Measurements from ENCODE around the gene LCMT1. TPM values are rescaled to one million over a fixed set of nuclear protein-coding genes. Genes with fewer than 3 reads are reported as not detected.
A peak's percentile ranks its signal among the peaks of the same experiment; 100 is the strongest.

The LCMT1 gene
- total and polyA plus RNA-seq, 9 of the 15 experiments (the other 6 are each of a cell fraction or from before 2014, with no cell fraction given) = 20.0 to 42.8 (median 32.3) TPM

DNA sequence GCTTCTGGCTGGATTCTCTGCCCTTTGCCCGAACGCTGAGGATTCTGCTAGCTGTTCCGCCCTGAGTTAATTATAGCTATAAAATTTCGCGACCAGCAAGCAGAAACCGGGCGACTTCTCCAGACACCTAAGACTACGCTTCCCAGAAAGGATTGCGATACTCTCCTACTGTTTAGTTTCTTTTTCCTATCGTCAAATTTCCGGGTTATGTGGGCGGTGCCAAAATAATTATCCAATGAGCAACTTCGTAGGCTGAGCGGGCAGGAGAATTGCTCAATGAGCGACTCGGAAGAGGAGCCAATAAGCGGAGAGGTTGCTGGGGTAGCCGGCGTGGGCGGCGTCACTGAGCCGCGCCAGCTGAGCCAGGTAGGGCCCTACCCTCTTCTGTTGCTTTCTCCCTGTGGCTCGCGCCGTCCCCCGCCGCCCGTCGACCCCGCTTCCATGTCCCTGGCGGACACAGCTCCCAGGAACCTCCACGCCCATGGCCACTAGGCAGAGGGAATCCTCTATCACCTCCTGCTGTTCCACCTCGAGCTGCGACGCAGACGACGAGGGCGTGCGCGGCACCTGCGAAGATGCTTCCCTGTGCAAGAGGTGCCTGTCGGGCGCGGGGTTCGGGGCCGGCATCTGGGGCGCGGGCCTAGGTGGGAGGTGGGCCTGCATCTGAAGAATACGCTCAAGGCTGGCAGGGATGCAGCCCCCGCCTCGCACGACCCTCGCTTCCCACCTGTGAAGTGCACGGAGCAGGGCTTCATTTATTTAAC is at the start of gene LCMT1 (continued):
- TF ChIP-seq RBM17 (IDR thresholded peaks at IDR 0.05; ENCODE audit: borderline replicate concordance, low read depth, low read length) = no peak
- TF ChIP-seq ZNF586 (CRISPR knock-in tag; conservative IDR thresholded peaks at IDR 0.05) = no peak
- TF ChIP-seq, protein P1, sequence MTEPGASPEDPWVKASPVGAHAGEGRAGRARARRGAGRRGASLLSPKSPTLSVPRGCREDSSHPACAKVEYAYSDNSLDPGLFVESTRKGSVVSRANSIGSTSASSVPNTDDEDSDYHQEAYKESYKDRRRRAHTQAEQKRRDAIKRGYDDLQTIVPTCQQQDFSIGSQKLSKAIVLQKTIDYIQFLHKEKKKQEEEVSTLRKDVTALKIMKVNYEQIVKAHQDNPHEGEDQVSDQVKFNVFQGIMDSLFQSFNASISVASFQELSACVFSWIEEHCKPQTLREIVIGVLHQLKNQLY (CRISPR knock-in tag; conservative IDR thresholded peaks at IDR 0.05) = no peak
- TF ChIP-seq CHD1 (IDR thresholded peaks at IDR 0.05; ENCODE audit: low read length) = no peak
- no peak for TF ChIP-seq SAFB (IDR thresholded peaks at IDR 0.05; ENCODE audit: borderline replicate concordance, low read depth, low read length)
- no peak for TF ChIP-seq PYGO2 (tag; IDR thresholded peaks at IDR 0.05)
- TF ChIP-seq SMAD4 (CRISPR knock-in tag; conservative IDR thresholded peaks at IDR 0.05) = 0 out of 2 replicates have a peak, but pooled peaks have one; percentile 41
- no peak; the same call in 1 of the 2 replicates for TF ChIP-seq GTF2E2 (tag; IDR thresholded peaks at IDR 0.05)
- peak; percentile 80 for TF ChIP-seq RBM25 (IDR thresholded peaks at IDR 0.05; ENCODE audit: low read depth, low read length, severe bottlenecking)
- TF ChIP-seq, protein P2, sequence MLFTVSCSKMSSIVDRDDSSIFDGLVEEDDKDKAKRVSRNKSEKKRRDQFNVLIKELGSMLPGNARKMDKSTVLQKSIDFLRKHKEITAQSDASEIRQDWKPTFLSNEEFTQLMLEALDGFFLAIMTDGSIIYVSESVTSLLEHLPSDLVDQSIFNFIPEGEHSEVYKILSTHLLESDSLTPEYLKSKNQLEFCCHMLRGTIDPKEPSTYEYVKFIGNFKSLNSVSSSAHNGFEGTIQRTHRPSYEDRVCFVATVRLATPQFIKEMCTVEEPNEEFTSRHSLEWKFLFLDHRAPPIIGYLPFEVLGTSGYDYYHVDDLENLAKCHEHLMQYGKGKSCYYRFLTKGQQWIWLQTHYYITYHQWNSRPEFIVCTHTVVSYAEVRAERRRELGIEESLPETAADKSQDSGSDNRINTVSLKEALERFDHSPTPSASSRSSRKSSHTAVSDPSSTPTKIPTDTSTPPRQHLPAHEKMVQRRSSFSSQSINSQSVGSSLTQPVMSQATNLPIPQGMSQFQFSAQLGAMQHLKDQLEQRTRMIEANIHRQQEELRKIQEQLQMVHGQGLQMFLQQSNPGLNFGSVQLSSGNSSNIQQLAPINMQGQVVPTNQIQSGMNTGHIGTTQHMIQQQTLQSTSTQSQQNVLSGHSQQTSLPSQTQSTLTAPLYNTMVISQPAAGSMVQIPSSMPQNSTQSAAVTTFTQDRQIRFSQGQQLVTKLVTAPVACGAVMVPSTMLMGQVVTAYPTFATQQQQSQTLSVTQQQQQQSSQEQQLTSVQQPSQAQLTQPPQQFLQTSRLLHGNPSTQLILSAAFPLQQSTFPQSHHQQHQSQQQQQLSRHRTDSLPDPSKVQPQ (CRISPR knock-in tag; IDR thresholded peaks at IDR 0.05; ENCODE audit: borderline replicate concordance) = no peak
- TF ChIP-seq SRF (CRISPR knock-in tag; IDR thresholded peaks at IDR 0.05) = no peak
- TF ChIP-seq, protein P3, sequence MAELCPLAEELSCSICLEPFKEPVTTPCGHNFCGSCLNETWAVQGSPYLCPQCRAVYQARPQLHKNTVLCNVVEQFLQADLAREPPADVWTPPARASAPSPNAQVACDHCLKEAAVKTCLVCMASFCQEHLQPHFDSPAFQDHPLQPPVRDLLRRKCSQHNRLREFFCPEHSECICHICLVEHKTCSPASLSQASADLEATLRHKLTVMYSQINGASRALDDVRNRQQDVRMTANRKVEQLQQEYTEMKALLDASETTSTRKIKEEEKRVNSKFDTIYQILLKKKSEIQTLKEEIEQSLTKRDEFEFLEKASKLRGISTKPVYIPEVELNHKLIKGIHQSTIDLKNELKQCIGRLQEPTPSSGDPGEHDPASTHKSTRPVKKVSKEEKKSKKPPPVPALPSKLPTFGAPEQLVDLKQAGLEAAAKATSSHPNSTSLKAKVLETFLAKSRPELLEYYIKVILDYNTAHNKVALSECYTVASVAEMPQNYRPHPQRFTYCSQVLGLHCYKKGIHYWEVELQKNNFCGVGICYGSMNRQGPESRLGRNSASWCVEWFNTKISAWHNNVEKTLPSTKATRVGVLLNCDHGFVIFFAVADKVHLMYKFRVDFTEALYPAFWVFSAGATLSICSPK (IDR thresholded peaks at IDR 0.05; ENCODE audit: borderline replicate concordance) = no peak
- TF ChIP-seq, protein P4, sequence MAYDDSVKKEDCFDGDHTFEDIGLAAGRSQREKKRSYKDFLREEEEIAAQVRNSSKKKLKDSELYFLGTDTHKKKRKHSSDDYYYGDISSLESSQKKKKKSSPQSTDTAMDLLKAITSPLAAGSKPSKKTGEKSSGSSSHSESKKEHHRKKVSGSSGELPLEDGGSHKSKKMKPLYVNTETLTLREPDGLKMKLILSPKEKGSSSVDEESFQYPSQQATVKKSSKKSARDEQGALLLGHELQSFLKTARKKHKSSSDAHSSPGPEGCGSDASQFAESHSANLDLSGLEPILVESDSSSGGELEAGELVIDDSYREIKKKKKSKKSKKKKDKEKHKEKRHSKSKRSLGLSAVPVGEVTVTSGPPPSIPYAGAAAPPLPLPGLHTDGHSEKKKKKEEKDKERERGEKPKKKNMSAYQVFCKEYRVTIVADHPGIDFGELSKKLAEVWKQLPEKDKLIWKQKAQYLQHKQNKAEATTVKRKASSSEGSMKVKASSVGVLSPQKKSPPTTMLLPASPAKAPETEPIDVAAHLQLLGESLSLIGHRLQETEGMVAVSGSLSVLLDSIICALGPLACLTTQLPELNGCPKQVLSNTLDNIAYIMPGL (CRISPR knock-in tag; IDR thresholded peaks at IDR 0.05) = no peak
- TF ChIP-seq JUNB (CRISPR knock-in tag; conservative IDR thresholded peaks at IDR 0.05) = no peak
- TF ChIP-seq LCOR (CRISPR knock-in tag; IDR thresholded peaks at IDR 0.05) = 0 out of 2 replicates have a peak, but pooled peaks have one; percentile 71
- TF ChIP-seq, protein P5, sequence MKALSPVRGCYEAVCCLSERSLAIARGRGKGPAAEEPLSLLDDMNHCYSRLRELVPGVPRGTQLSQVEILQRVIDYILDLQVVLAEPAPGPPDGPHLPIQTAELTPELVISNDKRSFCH (CRISPR knock-in tag; IDR thresholded peaks at IDR 0.05) = no peak
- TF ChIP-seq, protein P5 (tag; IDR thresholded peaks at IDR 0.05) = no peak
- no peak for TF ChIP-seq NR1H2 (CRISPR knock-in tag; IDR thresholded peaks at IDR 0.05)
- no peak for TF ChIP-seq HDAC6 (IDR thresholded peaks at IDR 0.05; ENCODE audit: low read depth, low read length)
- TF ChIP-seq MBD2 (IDR thresholded peaks at IDR 0.05; ENCODE audit: borderline replicate concordance, low read depth) = peak; percentile 96

All from K562 (cell line).